H9 (cell line): ENCODE measurements around the gene GRK1. TPM values are rescaled to one million over a fixed set of nuclear protein-coding genes. Genes with fewer than 3 reads are reported as not detected.
A peak's percentile ranks its signal among the peaks of the same experiment; 100 is the strongest.

Source experiments
- DNase-seq: peaks from one replicate; pipeline ENCODE4 v3.0.0-alpha.2; 2017
- H2AFZ ChIP-seq: one replicate; pipeline ENCODE4 v1.6.1; 2013; ENCODE audit warnings: mild to moderate bottlenecking, low read length, control low read depth, moderate library complexity
- H2AK5ac ChIP-seq: 2 replicates; pipeline ENCODE4 v1.6.1; 2013; ENCODE audit warnings: low read length, control low read depth, mixed read lengths; ENCODE audit not compliant: insufficient read length
- H2BK120ac ChIP-seq: one replicate; pipeline ENCODE4 v1.6.1; 2013; ENCODE audit warnings: low read depth, mild to moderate bottlenecking, low read length, control low read depth, inconsistent platforms; ENCODE audit not compliant: poor library complexity, severe bottlenecking
- H2BK12ac ChIP-seq: 2 replicates; pipeline ENCODE4 v1.6.1; 2013; ENCODE audit warnings: low read length, control low read depth, mixed read lengths, low read depth; ENCODE audit not compliant: insufficient read length
- H2BK15ac ChIP-seq: 2 replicates; pipeline ENCODE4 v1.6.1; 2013; ENCODE audit warnings: low read depth, low read length, control low read depth
- H2BK20ac ChIP-seq: one replicate; pipeline ENCODE4 v1.6.1; 2013; ENCODE audit warnings: low read depth, mild to moderate bottlenecking, low read length, control low read depth, inconsistent platforms; ENCODE audit not compliant: poor library complexity, severe bottlenecking
- H2BK5ac ChIP-seq: 2 replicates; pipeline ENCODE4 v1.6.1; 2013; ENCODE audit warnings: low read length, control low read depth, mixed read lengths; ENCODE audit not compliant: insufficient read length
- H3K14ac ChIP-seq: 2 replicates; pipeline ENCODE4 v1.6.1; 2013; ENCODE audit warnings: low read length, control low read depth; ENCODE audit not compliant: insufficient read depth
- H3K18ac ChIP-seq: 2 replicates; pipeline ENCODE4 v1.6.1; 2013; ENCODE audit warnings: low read depth, mild to moderate bottlenecking, mixed read lengths, low read length, control low read depth; ENCODE audit not compliant: insufficient read length
- H3K23ac ChIP-seq: 2 replicates; pipeline ENCODE4 v1.6.1; 2013; ENCODE audit warnings: low read length, control low read depth, mixed read lengths, low read depth; ENCODE audit not compliant: insufficient read length
- H3K23me2 ChIP-seq: 2 replicates; pipeline ENCODE4 v1.6.1; 2013; ENCODE audit warnings: low read depth, mild to moderate bottlenecking, mixed read lengths, low read length, control low read depth; ENCODE audit not compliant: insufficient read length, poor library complexity, severe bottlenecking
- H3K27ac ChIP-seq: 2 replicates; pipeline ENCODE4 v1.5.1; 2013; ENCODE audit warnings: low read length, control low read depth, mixed read lengths, low read depth; ENCODE audit not compliant: insufficient read length
- H3K27me3 ChIP-seq: 2 replicates; pipeline ENCODE4 v1.6.1; 2013; ENCODE audit warnings: low read length, control low read depth, inconsistent platforms; ENCODE audit not compliant: insufficient read depth
- H3K4ac ChIP-seq: 2 replicates; pipeline ENCODE4 v1.6.1; 2013; ENCODE audit warnings: low read depth, mild to moderate bottlenecking, control low read depth, inconsistent platforms, low read length, moderate library complexity
- H3K4me1 ChIP-seq: 2 replicates; pipeline ENCODE4 v1.6.1; 2013; ENCODE audit warnings: low read length, control low read depth, inconsistent platforms; ENCODE audit not compliant: insufficient read depth
- H3K4me2 ChIP-seq: 2 replicates; pipeline ENCODE4 v1.6.1; 2013; ENCODE audit warnings: low read length, control low read depth, mixed read lengths; ENCODE audit not compliant: insufficient read length, insufficient read depth
- H3K56ac ChIP-seq: 2 replicates; pipeline ENCODE4 v1.6.1; 2013; ENCODE audit warnings: low read depth, mild to moderate bottlenecking, mixed read lengths, low read length, control low read depth; ENCODE audit not compliant: insufficient read length
- H3K79me1 ChIP-seq: 2 replicates; pipeline ENCODE4 v1.6.1; 2013; ENCODE audit warnings: low read depth, mild to moderate bottlenecking, moderate library complexity, low read length, control low read depth, inconsistent platforms; ENCODE audit not compliant: insufficient read depth, poor library complexity, severe bottlenecking
- H3K79me2 ChIP-seq: 2 replicates; pipeline ENCODE4 v1.6.1; 2013; ENCODE audit warnings: low read length, control low read depth, inconsistent platforms; ENCODE audit not compliant: insufficient read depth
- H3K9ac ChIP-seq: 2 replicates; pipeline ENCODE4 v1.6.1; 2013; ENCODE audit warnings: low read length, control low read depth, mixed read lengths; ENCODE audit not compliant: insufficient read length; ENCODE audit errors: extremely low read depth
- H3K9me3 ChIP-seq: one replicate; pipeline ENCODE4 v1.6.1; 2013; ENCODE audit warnings: low read depth, low read length, inconsistent platforms; ENCODE audit not compliant: control insufficient read depth
- H3T11ph ChIP-seq: one replicate; pipeline ENCODE4 v1.6.1; 2013; ENCODE audit warnings: mild to moderate bottlenecking, low read length, control low read depth, inconsistent platforms
- H4K20me1 ChIP-seq: one replicate; pipeline ENCODE4 v1.6.1; 2013; ENCODE audit not compliant: control insufficient read depth, insufficient read length, insufficient read depth
- H4K5ac ChIP-seq: 2 replicates; pipeline ENCODE4 v1.6.1; 2013; ENCODE audit warnings: low read depth, mild to moderate bottlenecking, mixed read lengths, low read length, control low read depth; ENCODE audit not compliant: insufficient read length
- H4K8ac ChIP-seq: replicated peaks from 2 replicates; pipeline ENCODE4 v1.6.1; 2013; ENCODE audit warnings: low read length, control low read depth, mixed read lengths, low read depth; ENCODE audit not compliant: insufficient read length
- H4K91ac ChIP-seq: 2 replicates; pipeline ENCODE4 v1.6.1; 2013; ENCODE audit warnings: low read depth, mild to moderate bottlenecking, moderate library complexity, mixed read lengths, low read length, control low read depth; ENCODE audit not compliant: insufficient read length
- H3K27ac Mint-ChIP-seq, 3 experiments: 2 replicates in 2 of 3; 3 replicates in 1 of 3; pipeline ENCODE4 v1.8.0; 2020 to 2021; ENCODE audit warnings: mixed read lengths in 3 of 3, mild to moderate bottlenecking in 1 of 3, moderate library complexity in 1 of 3
- H3K27me3 Mint-ChIP-seq: 2 replicates; pipeline ENCODE4 v1.8.0; 2021; ENCODE audit warnings: low read depth, mild to moderate bottlenecking, moderate library complexity, mixed read lengths
- H3K36me3 Mint-ChIP-seq, 3 experiments: 2 replicates in 2 of 3; 3 replicates in 1 of 3; pipeline ENCODE4 v1.8.0; 2020 to 2021; ENCODE audit warnings: low read depth in 3 of 3, mixed read lengths in 3 of 3; ENCODE audit not compliant: insufficient read depth in 1 of 3
- H3K4me1 Mint-ChIP-seq, 2 experiments: 2 replicates each; pipeline ENCODE4 v1.8.0; 2020; ENCODE audit warnings: mixed read lengths in 2 of 2
- H3K4me3 Mint-ChIP-seq, 2 experiments: 2 replicates in 1 of 2; 3 replicates in 1 of 2; pipeline ENCODE4 v1.8.0; 2020 to 2021; ENCODE audit warnings: mild to moderate bottlenecking in 2 of 2, mixed read lengths in 2 of 2, moderate library complexity in 1 of 2
- H3K9me3 Mint-ChIP-seq, 2 experiments: 2 replicates in 1 of 2; 3 replicates in 1 of 2; pipeline ENCODE4 v1.8.0; 2020; ENCODE audit warnings: mild to moderate bottlenecking in 2 of 2, mixed read lengths in 2 of 2, moderate library complexity in 1 of 2
- CTCF ChIP-seq: fragments of 200-600 bp; sonication (generic); conservative IDR thresholded peaks from 3 replicates; pipeline ENCODE4 v1.8.0; 2021; ENCODE audit warnings: antibody characterized with exemption, mild to moderate bottlenecking
- WGBS: extraction: QIAGEN DNeasy Blood & Tissue Kit; methylation state at CpG from one replicate; pipeline ENCODE4 v1.1.7; 2013; ENCODE audit warnings: missing lambda C conversion rate, low lambda C conversion rate, mixed read lengths; ENCODE audit not compliant: insufficient read length; ENCODE audit errors: extremely low coverage; 5-methylcytosine and 5-hydroxymethylcytosine counted together
- total RNA-seq: library from RNA; stranded (reverse); gene quantifications from 2 replicates; pipeline ENCODE4 v1.2.1, GENCODE V29; 2021

The GRK1 gene
- total RNA-seq, 1 experiment from 2014 or later, result 0.31 TPM

GRCh38 chr13:113786262-113786841 lies 119.3 kb downstream of the GRK1 start:
- TF ChIP-seq CTCF, result no peak
- Mint-ChIP-seq H3K27me3 (peaks cover 9% of the 10 kb centered on the region), H3K27ac (no peak overlapping the region), H3K9me3 (peaks cover 14% of the 10 kb centered on the region in 2 experiments), H3K36me3 (peaks cover 2 to 10% (median 5%) of the 10 kb centered on the region in 3 experiments), H3K4me1 (peaks cover 12 to 16% of the 10 kb centered on the region in 2 experiments), H3K4me3 (no peak overlapping the region)
- no peak overlapping the region for H2AK5ac ChIP-seq
- peak overlapping the region; percentile 9 for H3K23ac ChIP-seq
- H2BK120ac ChIP-seq, result no peak overlapping the region
- peak overlapping the region; percentile 16 for H4K8ac ChIP-seq
- no CpG with 5 or more reads among the region's 17 CpGs for WGBS
- H3K79me1 ChIP-seq, result no peaks in the 10 kb centered on the region
- H4K20me1 ChIP-seq, result no peaks in the 10 kb centered on the region
- no peak overlapping the region for H3K4me2 ChIP-seq
- H3K9me3 ChIP-seq, result no peaks in the 10 kb centered on the region
- no peaks in the 10 kb centered on the region; the same call in 1 of the 2 replicates for H3K4me1 ChIP-seq
- H3K27me3 ChIP-seq, result no peaks in the 10 kb centered on the region
- H3K56ac ChIP-seq, result no peak overlapping the region
- no peak overlapping the region for H3K14ac ChIP-seq
- H3K27ac ChIP-seq, result no peak overlapping the region
- H4K91ac ChIP-seq, result no peak overlapping the region
- no peak overlapping the region for H2BK20ac ChIP-seq
- no peak overlapping the region for H2AFZ ChIP-seq
- H3K23me2 ChIP-seq, result no peaks in the 10 kb centered on the region
- H2BK12ac ChIP-seq, result no peak overlapping the region
- no peak overlapping the region for H3K4ac ChIP-seq
- H2BK15ac ChIP-seq, result no peak overlapping the region
- no peaks in the 10 kb centered on the region for H3K79me2 ChIP-seq
- H2BK5ac ChIP-seq, result no peak overlapping the region
- DNase-seq, result no peak
- no peak overlapping the region for H3T11ph ChIP-seq
- H4K5ac ChIP-seq, result no peak overlapping the region
- no peak overlapping the region for H3K18ac ChIP-seq
- no peak overlapping the region for H3K9ac ChIP-seq

Other genes with a start within 250 kb of the GRK1 start
- gene ADPRHL1, start 213.7 kb upstream of the GRK1 start, total RNA-seq, result 2.7 and 2.8 TPM in 2 replicates
- 36.8 and 44.0 TPM in 2 replicates for gene DCUN1D2, start 176.5 kb upstream of the GRK1 start, total RNA-seq
- gene TFDP1, start 82.5 kb upstream of the GRK1 start, total RNA-seq, result 109 and 111 TPM in 2 replicates
- gene ATP4B, start 9.0 kb upstream of the GRK1 start, total RNA-seq, result not detected in 2 replicates
- 2.1 and 2.8 TPM in 2 replicates for gene TMEM255B, start 92.0 kb downstream of the GRK1 start, total RNA-seq
- 19.5 and 20.5 TPM in 2 replicates for gene GAS6, start 196.9 kb downstream of the GRK1 start, total RNA-seq